Neural crest cell (in vitro differentiated cells): ENCODE results near the gene MAP1B. TPM values are rescaled to one million over a fixed set of nuclear protein-coding genes. Genes with fewer than 3 reads are reported as not detected.
A peak's percentile ranks its signal among the peaks of the same experiment; 100 is the strongest.

Experiments used
- DNase-seq: peaks from one replicate; pipeline ENCODE4 v3.0.0; 2021; ENCODE audit warnings: low read depth, mixed read lengths, low spot score
- H3K27ac Mint-ChIP-seq: one replicate; pipeline ENCODE4 v1.8.0; 2021; ENCODE audit warnings: mild to moderate bottlenecking, mixed read lengths; ENCODE audit not compliant: unreplicated experiment
- H3K27me3 Mint-ChIP-seq: 2 replicates; pipeline ENCODE4 v1.8.0; 2021; ENCODE audit warnings: low read depth, mild to moderate bottlenecking, mixed read lengths
- H3K36me3 Mint-ChIP-seq: 2 replicates; pipeline ENCODE4 v1.8.0; 2021; ENCODE audit warnings: low read depth, mild to moderate bottlenecking, mixed read lengths
- H3K4me1 Mint-ChIP-seq: 2 replicates; pipeline ENCODE4 v1.8.0; 2021; ENCODE audit warnings: mixed read lengths
- H3K4me3 Mint-ChIP-seq: one replicate; pipeline ENCODE4 v1.8.0; 2021; ENCODE audit warnings: mild to moderate bottlenecking, mixed read lengths
- H3K9me3 Mint-ChIP-seq: 2 replicates; pipeline ENCODE4 v1.8.0; 2021; ENCODE audit warnings: mixed read lengths
- CTCF ChIP-seq: fragments of 200-600 bp; sonication (generic); conservative IDR thresholded peaks from 2 replicates; pipeline ENCODE4 v1.5.0; 2021; ENCODE audit warnings: antibody characterized with exemption, mild to moderate bottlenecking
- long read RNA-seq: library from polyadenylated mRNA; unstranded; transcript quantifications from one replicate; pipeline ENCODE4 v2.0.0, GENCODE V29; 2020
- total RNA-seq: library from RNA; stranded (reverse); gene quantifications from 2 replicates; pipeline ENCODE4 v1.2.1, GENCODE V29; 2021

Gene MAP1B
- 256 and 266 TPM in 2 replicates for total RNA-seq
- long read RNA-seq, transcript MAP1B-203 (4 exons, 2,079 nt), result major isoform, 7 of 872 reads
- long read RNA-seq, partial matches to known transcripts, result 796 of 872 reads
- long read RNA-seq, other reads (novel, unspliced or antisense), result 68 of 872 reads

GRCh38 chr5:72107131-72107900 lies at the start of gene MAP1B:
TSS of gene MAP1B (plus strand) at chr5:72107475. CDS start at chr5:72107532, 57 bp downstream.
- Mint-ChIP-seq H3K4me1 (peaks cover 46% of the 10 kb centered on the region), H3K4me3 (peak within 1 kb of the TSS; percentile 96), H3K9me3 (peaks cover 10% of the 10 kb centered on the region), H3K36me3 (peaks cover 19% of the 10 kb centered on the region), H3K27me3 (peaks cover 6% of the 10 kb centered on the region), H3K27ac (peak within 1 kb of the TSS; percentile 99)
- TF ChIP-seq CTCF, result no peak
- peak; percentile 80 for DNase-seq

- peaks cover 35% of the 10 kb centered on the region for H3K27me3 Mint-ChIP-seq
- no peak overlapping the region for H3K27ac Mint-ChIP-seq
- no peak overlapping the region for H3K4me3 Mint-ChIP-seq
- no peak for TF ChIP-seq CTCF
- H3K4me1 Mint-ChIP-seq, result peaks cover 12% of the 10 kb centered on the region
- H3K36me3 Mint-ChIP-seq, result no peaks in the 10 kb centered on the region
- no peak for DNase-seq
- H3K9me3 Mint-ChIP-seq, result no peaks in the 10 kb centered on the region
Measured at GRCh38 chr5:72057816-72058215, 49.5 kb upstream of the MAP1B start.

GRCh38 chr5:72063219-72063819 lies 44.0 kb upstream of the MAP1B start:
- peaks cover 2% of the 10 kb centered on the region for H3K9me3 Mint-ChIP-seq
- no peaks in the 10 kb centered on the region for H3K36me3 Mint-ChIP-seq
- TF ChIP-seq CTCF, result no peak
- no peak overlapping the region for H3K4me3 Mint-ChIP-seq
- peaks cover 13% of the 10 kb centered on the region for H3K27me3 Mint-ChIP-seq
- DNase-seq, result peak; percentile 57
- no peak overlapping the region for H3K27ac Mint-ChIP-seq
- H3K4me1 Mint-ChIP-seq, result peaks cover 30% of the 10 kb centered on the region

GRCh38 chr5:72064801-72065570 lies 42.3 kb upstream of the MAP1B start:
- DNase-seq, result no peak
- Mint-ChIP-seq H3K36me3 (no peaks in the 10 kb centered on the region), H3K4me3 (no peak overlapping the region), H3K27me3 (peaks cover 6% of the 10 kb centered on the region), H3K27ac (no peak overlapping the region), H3K9me3 (peaks cover 2% of the 10 kb centered on the region), H3K4me1 (peaks cover 22% of the 10 kb centered on the region)
- no peak for TF ChIP-seq CTCF

- no peak for TF ChIP-seq CTCF
- peak overlapping the region; percentile 46 for H3K27ac Mint-ChIP-seq
- peaks cover 22% of the 10 kb centered on the region for H3K4me1 Mint-ChIP-seq
- H3K27me3 Mint-ChIP-seq, result peaks cover 6% of the 10 kb centered on the region
- peak; percentile 14 for DNase-seq
- no peaks in the 10 kb centered on the region for H3K36me3 Mint-ChIP-seq
- H3K9me3 Mint-ChIP-seq, result peaks cover 2% of the 10 kb centered on the region
- H3K4me3 Mint-ChIP-seq, result peak overlapping the region; percentile 29
Measured at GRCh38 chr5:72065751-72066255, 41.5 kb upstream of the MAP1B start.
